ENCODE data around the gene COLEC12. TPM values are rescaled to one million over a fixed set of nuclear protein-coding genes. Genes with fewer than 3 reads are reported as not detected.
"Not testable (repeated sequence)": the region's sequence is repeated elsewhere in the genome, so short reads cannot be mapped to it uniquely, and the experiment has no call there.

COLEC12 gene
- polyA plus RNA-seq, 4 donors, result 23.6 to 35.2 (median 27.0) TPM

DNA sequence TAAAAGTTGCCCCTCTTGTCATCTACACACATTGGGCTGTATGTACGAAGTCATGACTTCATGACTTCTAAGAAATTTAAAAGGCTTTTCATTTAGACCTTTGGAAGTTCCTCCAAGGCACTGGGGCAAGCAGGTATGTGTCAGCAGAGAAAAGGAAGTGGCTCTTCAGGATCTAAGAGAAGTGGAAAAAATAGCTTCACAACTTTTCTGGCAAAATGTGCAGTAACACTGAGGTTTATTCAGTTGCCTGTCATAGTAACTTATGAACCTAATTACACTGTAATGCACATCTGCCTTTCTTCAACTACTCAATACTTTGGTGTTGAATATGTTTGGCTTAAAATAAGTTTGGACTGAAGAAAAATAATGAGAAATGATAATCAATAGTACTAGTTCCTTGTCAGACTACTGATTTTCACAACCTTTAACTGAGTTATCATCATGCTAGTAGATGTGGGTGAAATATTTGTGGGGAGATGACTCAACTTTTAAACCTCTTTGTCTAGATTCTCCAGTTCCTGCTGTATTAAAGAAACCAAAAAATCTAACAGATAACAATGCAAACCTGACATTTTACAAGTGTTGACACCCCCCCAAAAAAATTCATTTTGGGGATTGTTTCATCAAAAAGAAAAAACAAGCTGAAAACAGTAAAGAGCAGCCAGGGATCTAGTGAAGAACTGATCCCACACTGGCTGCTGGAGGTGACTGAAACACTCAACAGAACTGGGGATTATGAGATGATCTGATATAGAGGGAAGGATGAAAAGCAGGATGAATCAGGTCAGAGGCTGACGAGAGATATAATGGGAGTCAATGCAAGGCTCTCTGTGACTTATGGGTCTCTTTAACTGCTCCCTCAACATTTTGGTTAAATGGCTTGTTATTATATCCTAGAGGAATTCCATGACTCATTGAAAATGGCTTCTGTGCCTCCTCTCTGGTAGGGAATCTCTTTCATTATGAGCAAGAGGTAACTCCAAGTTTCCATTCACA is 84.6 kb downstream of the COLEC12 start:
- DNase-seq (ENCODE audit: low read depth in 4 of 4, low spot score in 2 of 4), result no peak

DNA sequence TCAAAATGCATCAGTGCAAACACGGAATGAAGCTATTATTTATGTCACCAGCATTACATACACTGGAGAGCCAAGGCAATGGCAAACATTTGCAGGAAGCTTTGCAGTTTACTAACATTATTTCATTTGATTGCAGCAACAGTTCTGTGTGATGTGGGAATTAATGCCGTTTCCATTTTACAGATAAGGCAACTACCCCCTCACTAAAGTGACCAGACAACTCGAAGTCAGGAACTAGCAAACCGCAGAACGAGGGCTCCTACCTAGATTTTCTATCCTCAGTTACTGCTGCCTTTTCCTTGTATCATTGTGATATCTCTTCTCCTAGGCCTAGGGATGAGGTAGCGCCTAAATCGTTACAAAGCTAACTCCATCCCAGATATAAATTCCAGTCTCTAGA is 85.5 kb downstream of the COLEC12 start:
- no peak for DNase-seq (ENCODE audit: low read depth in 4 of 4, low spot score in 2 of 4)

DNA sequence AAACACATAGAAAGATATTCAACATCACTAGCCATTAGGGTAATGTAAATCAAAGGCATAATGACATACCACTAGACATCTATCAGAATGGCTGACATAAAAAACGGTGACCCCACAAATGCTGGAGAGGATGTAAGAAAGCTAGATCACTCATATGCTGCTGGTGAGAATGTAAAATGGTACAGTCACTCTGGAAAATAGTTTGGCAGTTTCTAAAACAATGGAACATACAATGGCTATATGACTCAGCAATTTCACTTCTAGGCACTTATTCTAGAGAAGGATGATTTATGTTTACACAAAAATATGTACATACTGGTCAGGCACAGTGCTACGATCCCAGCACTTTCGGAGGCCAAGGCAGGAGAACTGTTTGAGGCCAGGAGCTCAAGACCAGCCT is 87.3 kb downstream of the COLEC12 start:
- no peak for DNase-seq (ENCODE audit: low read depth in 4 of 4, low spot score in 2 of 4)

DNA sequence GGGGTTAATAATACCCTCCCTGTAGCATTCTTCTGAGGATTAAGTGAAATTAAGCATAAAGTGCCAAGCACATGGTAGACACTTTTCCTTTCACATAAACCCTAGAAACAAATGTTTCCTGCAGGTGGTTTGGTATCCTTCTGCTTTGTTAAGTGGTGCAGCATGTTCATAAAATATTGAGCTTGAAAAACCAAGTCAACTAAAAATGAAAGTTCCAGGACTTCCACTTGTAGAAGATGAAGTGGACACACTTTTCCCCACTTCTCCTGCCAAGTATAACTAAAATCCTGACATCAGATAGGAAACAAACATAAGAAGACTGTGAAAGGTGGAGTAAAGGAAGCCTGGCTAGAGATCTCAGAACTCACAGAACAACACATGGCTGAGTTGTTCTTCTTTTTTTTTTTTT is 90.5 kb downstream of the COLEC12 start:
- no peak for DNase-seq (ENCODE audit: low read depth in 4 of 4, low spot score in 2 of 4)

DNA sequence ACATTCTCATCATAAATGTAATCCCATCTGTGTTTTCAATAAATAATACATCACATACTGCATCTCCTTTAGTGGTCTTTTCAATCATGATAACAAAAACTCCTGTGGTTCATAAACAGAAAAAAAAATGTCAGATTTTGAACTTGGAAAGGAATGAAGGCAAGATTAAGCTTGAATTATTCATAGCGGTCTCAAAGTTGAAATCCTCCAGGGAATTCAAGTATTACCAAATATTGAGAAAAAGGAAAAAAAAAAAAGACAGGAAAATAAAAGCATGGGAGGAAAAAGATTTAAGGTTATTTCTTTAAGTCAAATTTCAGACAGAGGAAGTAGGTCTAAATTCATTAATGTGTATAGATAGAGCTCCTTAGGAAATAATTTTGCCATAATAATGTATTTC is 92.1 kb downstream of the COLEC12 start:
- DNase-seq (ENCODE audit: low read depth in 4 of 4, low spot score in 2 of 4), result no peak

DNA sequence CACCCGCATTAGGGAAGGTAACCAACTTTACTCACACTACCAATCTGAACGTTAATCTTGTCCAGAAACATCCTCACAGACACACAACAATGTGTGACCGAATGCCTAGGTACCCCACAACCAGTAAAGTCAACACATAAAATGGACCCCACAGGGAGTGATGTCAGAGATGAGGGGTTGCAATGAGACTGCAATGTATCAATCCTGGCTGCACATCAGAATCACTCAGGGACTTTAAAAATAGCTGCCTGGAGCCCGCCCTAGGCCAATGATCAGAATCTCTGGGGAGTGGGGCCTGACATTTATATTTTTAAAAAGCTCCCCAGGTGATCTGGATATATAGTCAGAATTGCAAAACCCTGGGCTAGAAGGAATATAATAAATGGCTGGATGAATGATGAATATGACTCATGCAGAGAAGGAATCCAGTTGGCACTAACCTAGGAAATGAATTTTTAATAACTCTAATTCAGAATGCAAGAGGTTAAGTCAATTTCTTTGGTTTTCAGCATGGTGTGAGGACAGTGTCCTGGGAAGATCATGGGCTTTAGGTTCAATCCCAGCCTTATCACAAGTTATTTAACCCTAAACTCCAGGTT is 92.8 kb downstream of the COLEC12 start:
- no peak for DNase-seq (ENCODE audit: low read depth in 4 of 4, low spot score in 2 of 4)

DNA sequence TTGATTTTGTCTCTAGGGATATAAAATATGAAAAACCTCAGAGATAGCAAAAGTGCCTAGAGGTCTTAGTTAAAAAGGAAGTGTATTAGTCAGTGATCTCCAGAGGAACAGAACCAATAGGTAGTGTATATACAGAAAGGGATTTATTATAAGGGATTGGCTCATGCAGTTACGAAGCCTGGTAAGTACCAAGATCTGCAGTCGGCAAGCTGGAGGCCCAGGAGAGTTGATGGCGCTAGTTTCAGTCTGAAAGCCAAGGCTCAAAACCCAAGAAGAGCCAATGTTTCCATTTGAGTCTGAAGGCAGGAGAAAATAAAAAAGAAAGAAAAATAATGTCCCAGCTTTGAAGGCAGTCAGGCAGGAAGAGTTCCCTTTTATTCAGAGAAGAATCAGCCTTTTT is 93.3 kb downstream of the COLEC12 start:
- DNase-seq (ENCODE audit: low read depth in 4 of 4, low spot score in 2 of 4), result no peak

DNA sequence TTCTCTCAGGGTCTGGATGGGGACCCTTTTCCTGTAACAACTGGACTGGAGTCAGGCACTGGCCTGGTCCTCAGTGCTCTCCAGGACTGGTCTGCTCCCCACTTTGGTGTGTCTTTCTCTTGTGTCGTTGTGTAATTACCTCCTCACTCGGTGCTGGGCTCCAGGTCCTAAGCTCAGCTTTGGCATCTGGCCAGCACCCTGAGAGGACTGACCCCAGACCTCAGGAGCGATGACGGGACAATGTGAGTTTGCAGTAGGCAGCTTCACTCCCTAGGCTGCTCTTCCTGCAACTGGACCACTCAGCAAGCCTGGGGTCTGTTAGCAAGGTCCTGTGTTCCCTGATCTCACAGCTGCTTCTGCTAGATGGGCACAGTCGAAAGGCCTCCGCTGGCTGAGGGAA is 93.8 kb downstream of the COLEC12 start:
- DNase-seq (ENCODE audit: low read depth in 4 of 4, low spot score in 2 of 4), result no peak

DNA sequence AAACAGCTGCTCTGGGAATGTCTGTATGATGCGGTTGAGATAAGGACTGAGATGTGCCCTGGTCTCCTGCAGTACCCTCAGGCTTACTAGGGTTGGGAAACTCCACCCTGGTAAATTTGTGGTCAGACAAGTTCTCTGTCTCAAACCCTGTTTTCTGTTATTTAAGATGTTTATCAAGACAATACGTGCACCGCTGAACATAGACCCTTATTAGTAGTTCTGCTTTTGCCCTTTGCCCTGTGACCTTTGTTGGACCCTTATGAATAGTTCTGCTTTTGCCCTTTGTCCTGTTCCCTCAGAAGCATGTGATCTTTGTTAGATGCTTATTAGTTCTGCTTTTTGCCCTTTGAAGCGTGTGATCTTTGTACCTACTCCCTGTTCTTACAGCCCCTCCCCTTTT is 95.5 kb downstream of the COLEC12 start:
- not testable (repeated sequence) for DNase-seq (ENCODE audit: low read depth in 4 of 4, low spot score in 2 of 4)

DNA sequence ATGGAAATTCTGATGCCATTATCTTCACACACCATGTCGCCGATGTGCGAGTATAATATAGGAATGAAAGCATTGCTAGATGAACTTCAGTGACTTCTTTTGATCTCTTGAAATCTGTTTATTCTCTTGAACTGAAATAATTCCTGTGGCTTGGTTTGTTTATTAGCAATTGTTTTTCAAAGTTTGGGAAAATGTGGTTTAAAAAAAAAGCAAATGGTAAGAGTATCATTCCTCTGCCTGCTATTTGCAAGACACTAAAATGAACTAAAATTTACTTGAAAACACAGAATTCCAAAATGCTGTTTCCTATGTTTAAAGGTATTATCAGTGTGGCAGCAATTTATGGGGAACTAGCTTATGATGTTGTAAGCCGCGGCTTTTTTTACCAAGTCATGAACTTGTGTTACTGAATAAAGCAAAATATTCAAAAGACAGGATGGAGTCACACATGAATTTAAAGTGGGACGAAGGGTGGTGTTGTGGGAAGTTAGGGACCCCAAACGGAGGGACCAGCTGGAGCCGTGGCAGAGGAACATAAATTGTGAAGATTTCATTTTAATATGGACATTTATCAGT is 96.4 kb downstream of the COLEC12 start:
- no peak for DNase-seq (ENCODE audit: low read depth in 4 of 4, low spot score in 2 of 4)

DNA sequence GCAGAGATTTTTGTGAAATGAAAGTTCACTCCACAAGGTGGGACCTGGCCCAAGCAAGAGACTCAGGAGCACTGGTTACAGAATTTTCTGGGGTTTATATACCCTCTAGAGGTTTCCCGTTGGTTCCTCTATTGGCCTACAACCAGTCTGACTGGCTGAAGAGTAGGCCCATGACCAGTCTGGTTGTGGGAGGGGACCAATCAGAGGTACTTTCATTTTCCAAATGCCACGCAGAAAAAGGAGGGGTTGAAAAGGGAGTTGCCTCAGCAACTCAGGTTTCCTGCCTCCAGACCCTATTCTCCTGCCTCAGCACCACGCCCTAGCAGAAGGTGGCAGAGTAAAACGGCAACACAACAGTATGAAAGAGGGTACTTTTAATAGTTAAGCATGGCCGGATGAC is 98.4 kb downstream of the COLEC12 start:
- DNase-seq (ENCODE audit: low read depth in 4 of 4, low spot score in 2 of 4), result no peak

DNA sequence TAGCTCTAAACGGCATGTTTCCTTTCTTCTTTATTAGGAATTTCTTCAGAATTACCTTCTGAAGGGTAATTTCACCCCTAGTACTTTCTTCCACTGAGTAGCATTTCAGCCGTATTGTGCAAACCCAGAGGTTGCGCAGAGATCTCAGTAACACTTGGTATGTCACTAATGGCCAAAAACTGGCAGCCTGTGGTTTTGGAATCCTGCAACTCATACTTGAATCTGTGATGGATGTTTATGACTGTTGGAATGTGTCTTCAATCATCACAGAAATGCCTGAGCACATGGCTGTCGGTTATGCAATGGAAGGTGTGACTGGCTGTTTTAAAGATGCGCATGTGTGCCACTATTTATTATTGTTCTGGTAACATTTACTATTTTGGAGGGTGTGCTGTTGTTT is 100.0 kb downstream of the COLEC12 start:
- no peak for DNase-seq (ENCODE audit: low read depth in 4 of 4, low spot score in 2 of 4)

DNA sequence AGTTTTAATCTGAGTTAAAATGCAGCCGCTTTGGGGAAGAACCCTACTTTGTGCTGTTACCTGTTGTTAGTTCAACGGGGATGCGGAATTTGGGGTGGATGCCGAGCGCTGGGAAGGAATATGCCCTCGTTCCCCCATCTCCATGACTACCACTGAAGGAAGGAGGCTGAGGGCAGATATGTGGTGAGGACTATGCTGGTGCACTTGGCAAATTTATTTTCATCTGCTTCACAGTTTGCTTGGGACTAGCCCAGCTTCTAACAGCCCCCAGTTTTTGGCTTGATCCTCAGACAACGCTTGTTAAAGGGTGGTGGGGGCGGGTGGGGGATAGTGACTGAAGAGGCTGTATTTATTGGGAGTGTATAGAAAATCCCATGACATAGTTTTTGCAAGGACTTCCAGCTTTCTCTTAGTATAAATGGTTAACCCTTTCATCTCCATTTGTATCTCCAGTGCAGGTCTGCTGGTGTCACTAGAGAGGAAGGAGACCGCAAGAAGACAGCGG is 100.8 kb downstream of the COLEC12 start:
- DNase-seq (ENCODE audit: low read depth in 4 of 4, low spot score in 2 of 4), result no peak

DNA sequence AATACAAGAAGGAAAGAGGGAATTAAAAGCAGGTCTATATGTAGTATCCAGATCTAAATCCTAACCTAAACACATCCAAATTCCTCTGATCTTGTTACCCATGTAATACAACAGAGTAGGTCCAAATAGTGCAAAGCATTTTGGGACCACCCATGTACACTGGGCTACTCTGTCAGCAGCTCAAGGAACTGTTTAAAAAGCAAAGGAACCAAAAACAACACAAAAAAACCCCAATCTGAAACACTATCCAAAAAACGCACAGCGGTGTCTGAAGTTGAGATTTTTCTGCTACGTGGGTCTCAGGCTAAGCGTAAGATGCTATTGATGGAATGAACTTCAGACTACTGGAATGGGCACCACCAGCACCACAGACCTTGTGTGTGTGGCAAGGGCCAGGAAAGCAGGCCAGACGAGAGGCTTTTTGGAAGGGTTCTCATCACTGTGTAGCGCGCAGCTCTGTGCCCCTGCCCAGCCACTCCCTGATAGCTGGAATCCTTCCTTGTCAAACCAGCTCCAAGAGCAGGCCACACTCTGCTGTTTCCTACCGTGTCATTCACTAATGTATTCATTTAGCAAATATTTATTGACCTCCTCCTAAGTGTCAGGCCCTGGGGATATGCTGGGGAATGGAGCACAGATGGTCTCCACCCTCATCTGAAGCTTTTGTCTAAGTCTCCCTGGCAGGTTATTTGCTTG is 101.4 kb downstream of the COLEC12 start:
- no peak for DNase-seq (ENCODE audit: low read depth in 4 of 4, low spot score in 2 of 4)

DNA sequence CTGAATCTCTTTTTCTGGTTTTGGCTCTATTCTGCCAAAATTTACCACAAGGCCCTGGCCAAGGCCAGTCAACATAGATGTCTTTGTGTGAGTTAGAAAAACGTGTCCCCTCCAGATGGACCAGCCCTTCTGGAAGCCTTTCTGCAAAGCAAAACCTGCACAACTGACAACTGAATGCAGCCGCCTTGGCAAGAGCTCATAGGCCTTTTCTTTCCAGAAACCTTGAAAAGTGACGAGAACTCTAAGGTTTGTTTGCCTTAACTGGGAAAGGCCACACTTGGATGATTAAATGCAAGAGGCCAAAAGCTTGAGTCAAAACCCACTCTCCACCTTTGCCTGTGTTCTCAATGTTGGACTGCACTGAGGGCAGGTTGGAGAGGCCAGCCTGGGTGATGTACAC is 103.9 kb downstream of the COLEC12 start:
- DNase-seq (ENCODE audit: low read depth in 4 of 4, low spot score in 2 of 4), result no peak

DNA sequence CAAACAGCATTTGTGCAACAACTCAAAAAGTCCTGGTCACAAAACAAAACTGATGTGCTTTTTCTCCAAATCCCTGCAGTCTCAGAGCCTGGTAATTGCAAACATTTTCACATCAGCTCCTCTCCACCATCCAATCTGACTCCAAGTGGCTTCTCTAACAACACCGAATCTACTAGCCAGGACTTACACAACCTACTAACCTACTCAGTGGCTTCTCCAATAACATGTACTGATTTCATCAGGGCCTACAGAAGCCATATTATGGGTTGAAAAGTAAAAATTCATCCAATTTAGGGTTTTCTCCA is 104.3 kb downstream of the COLEC12 start:
- no peak for DNase-seq (ENCODE audit: low read depth in 4 of 4, low spot score in 2 of 4)

DNA sequence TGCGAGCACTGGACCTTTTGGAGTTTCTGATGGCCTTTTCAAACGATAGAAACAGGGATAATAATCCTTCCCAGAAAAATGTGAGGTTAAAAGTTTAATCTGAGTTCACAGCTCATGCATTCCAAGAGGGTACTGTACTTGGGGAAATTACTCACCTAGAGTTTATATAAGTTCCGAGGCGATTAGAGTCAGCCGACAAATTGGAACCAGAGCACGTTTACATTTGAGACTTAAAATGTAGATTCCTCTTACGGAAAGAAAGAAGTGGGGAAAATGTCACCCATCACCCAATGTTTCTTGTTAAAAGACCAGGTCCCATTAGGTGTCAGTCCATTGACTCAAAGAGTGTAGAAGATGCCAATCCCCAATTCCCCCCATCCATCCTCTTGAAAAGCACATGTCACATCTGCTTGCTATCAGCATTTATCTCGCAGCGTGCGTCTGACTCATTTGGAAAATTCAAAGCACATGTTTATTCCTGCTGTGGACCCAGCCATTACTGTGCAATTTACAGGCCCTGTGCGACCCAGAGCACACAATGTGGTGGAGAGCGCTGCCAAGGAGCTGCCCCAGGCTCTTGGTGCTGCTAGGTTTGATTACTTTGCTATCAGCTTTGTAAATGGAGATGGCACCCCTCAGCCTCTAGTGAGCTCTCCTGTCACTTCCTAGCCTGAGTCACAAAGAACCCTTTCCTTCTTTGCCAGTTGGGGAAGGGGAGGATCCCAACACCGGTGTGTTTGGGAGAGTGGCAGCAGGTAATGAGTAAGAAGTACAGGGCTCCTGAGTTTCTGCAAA is 104.8 kb downstream of the COLEC12 start:
- DNase-seq (ENCODE audit: low read depth in 4 of 4, low spot score in 2 of 4), result no peak

DNA sequence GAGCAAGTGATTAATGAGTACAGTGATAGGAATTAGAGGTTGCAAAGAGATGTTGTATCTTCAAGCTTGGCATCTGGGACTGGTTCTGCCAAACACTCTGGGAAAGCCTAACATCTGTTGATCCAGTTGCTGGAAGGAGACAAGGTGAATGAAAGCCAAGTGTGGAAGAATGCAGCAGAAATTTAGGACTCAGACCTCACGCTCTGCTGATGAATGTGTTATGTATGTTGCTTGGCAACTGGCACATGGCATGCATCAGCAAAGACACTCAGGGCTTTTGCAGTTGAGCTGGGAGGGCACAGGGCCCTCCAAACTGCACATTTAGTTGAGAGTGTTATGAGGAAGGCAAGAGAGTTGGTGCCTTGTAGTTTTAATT is 105.5 kb downstream of the COLEC12 start:
- no peak for DNase-seq (ENCODE audit: low read depth in 4 of 4, low spot score in 2 of 4)

DNA sequence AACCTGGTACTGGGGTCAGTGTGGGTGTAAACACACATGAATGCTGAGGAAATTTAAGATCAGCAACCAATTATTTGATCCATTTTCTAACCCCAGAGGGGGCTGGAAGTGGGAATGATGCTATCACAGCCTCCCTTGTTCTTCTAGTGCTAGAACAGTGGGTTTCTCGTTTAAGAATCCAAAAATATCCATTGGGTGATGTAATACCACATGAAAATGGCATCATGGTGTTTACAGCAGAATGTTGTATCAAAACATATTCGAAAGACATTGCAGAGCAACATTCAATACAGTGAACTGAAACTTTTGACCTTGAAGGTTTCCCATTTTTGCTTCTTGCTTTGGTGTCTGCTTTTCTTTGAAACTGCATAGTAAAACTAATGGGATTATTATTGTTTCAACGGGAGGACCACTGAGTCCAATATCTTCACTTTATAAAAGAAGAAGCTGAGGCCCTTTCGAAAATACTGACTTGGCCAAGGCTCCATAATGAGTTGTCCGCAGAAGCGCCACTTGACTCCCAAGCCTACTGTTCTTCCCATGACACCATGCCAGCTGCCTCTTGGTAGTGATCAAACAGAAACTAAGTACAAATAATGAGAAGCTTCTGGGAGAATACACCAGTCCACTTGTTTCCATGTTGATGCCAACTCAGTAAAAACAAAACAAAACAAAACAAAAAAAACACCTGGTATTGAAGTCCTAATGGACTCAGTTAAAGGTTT is 106.1 kb downstream of the COLEC12 start:
- no peak for DNase-seq (ENCODE audit: low read depth in 4 of 4, low spot score in 2 of 4)

DNA sequence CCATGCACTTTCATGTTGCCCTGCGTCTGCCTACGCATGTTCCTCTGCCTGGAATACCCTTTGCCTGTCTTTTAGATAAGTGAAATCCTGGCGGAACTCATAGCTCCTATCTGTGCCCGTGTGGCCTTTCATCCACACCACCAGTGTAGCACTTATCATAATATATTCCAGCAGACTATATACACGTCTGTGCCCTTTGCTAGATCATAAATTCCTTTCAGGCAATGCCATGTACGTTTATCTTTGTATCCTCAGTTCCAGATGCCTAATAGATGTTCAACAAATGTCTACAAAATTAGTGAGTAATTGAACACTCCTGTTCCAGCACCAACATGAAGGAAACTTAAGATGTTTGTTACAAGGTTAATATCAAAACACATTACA is 106.9 kb downstream of the COLEC12 start:
- DNase-seq (ENCODE audit: low read depth in 4 of 4, low spot score in 2 of 4), result no peak

All from left renal cortex interstitium (tissue), 4 donors.